ENCODE measurements around the gene RNASEH2A. TPM values are rescaled to one million over a fixed set of nuclear protein-coding genes. Genes with fewer than 3 reads are reported as not detected.

RNASEH2A gene
- total and polyA plus RNA-seq, 2 of the 13 experiments (the other 11 are each of a cell fraction or from before 2014, with no cell fraction given) = 25.1 to 35.8 TPM

DNA sequence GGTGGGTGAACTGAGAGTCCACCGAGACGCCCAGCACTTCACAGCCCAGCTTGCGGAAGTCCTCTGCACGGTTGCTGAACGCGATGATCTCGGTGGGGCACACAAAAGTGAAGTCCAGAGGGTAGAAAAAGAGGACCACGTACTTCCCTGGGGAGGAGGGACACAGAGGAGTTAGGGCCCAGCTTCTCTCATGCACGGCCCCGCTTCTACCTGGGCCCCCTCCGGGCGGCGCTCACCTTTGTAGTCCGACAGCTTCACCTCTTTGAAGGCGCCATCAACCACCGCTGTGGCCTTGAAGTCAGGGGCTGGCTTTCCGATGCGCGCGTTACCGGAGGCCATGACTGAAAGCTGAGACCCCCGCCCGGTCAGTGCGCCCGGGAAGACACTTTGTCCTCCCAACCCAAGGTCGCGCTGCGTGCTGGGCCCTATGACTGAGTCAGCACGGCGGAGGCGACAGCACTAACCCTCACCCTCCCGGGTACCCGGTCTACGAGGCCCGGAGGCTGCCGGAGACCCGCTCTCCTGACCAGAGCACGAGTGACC is 5.4 kb upstream of the RNASEH2A start (continued):
- TF ChIP-seq PITX1 (CRISPR knock-in tag; IDR thresholded peaks at IDR 0.05) (no peak), ZNF205 (CRISPR knock-in tag; IDR thresholded peaks at IDR 0.05) (0 out of 2 replicates have a peak, but pooled peaks have one; percentile 12), ZBTB7A (CRISPR knock-in tag; IDR thresholded peaks at IDR 0.05) (peak; percentile 81; the same call in 1 of the 2 replicates), ZNF431 (CRISPR knock-in tag; IDR thresholded peaks at IDR 0.05; ENCODE audit: borderline replicate concordance, low read depth) (0 out of 2 replicates have a peak, but pooled peaks have one; percentile 54), WIZ (CRISPR knock-in tag; IDR thresholded peaks at IDR 0.05) (no peak), ZMYM3 (CRISPR knock-in tag; IDR thresholded peaks at IDR 0.05) (0 out of 2 replicates have a peak, but pooled peaks have one; percentile 7), ISL2 (CRISPR knock-in tag; IDR thresholded peaks at IDR 0.05) (no peak), NCOA2 (CRISPR knock-in tag; IDR thresholded peaks at IDR 0.05) (0 out of 2 replicates have a peak, but pooled peaks have one; percentile 7), ZNF577 (CRISPR knock-in tag; IDR thresholded peaks at IDR 0.05; ENCODE audit: borderline replicate concordance, low read depth) (no peak), SOX6 (IDR thresholded peaks at IDR 0.05) (no peak), SOX6 (CRISPR knock-in tag; IDR thresholded peaks at IDR 0.05) (peak; percentile 27; the same call in 1 of the 2 replicates), SP4 (CRISPR knock-in tag; IDR thresholded peaks at IDR 0.05) (no peak), ZNF343 (CRISPR knock-in tag; IDR thresholded peaks at IDR 0.05) (no peak), LCORL (IDR thresholded peaks at IDR 0.05) (no peak), LCORL (CRISPR knock-in tag; IDR thresholded peaks at IDR 0.05) (peak; percentile 48), ZNF263 (CRISPR knock-in tag; IDR thresholded peaks at IDR 0.05) (peak; percentile 98), ZNF350 (CRISPR knock-in tag; IDR thresholded peaks at IDR 0.05; ENCODE audit: borderline replicate concordance, low read depth) (0 out of 2 replicates have a peak, but pooled peaks have one; percentile 42), MAFK (conservative IDR thresholded peaks at IDR 0.05 in 1 of 2, IDR thresholded peaks at IDR 0.05 in 1 of 2; ENCODE audit: low read length in 2 of 2) (peak; percentile 28 to 42; a peak in 2 of 4 replicates), ELF3 (CRISPR knock-in tag; IDR thresholded peaks at IDR 0.05) (no peak), PRPF4 (IDR thresholded peaks at IDR 0.05; ENCODE audit: low read depth, low read length, poor library complexity, severe bottlenecking) (no peak)
- TF ChIP-seq, protein P1, sequence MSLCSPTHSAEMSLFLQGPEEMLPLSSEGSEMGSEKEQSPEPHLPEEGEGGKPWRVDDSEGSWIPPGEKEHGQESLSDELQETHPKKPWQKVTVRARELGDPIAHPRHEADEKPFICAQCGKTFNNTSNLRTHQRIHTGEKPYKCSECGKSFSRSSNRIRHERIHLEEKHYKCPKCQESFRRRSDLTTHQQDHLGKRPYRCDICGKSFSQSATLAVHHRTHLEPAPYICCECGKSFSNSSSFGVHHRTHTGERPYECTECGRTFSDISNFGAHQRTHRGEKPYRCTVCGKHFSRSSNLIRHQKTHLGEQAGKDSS (CRISPR knock-in tag; IDR thresholded peaks at IDR 0.05; ENCODE audit: borderline replicate concordance, low read depth) = 0 out of 2 replicates have a peak, but pooled peaks have one; percentile 12
- TF ChIP-seq, protein P2, sequence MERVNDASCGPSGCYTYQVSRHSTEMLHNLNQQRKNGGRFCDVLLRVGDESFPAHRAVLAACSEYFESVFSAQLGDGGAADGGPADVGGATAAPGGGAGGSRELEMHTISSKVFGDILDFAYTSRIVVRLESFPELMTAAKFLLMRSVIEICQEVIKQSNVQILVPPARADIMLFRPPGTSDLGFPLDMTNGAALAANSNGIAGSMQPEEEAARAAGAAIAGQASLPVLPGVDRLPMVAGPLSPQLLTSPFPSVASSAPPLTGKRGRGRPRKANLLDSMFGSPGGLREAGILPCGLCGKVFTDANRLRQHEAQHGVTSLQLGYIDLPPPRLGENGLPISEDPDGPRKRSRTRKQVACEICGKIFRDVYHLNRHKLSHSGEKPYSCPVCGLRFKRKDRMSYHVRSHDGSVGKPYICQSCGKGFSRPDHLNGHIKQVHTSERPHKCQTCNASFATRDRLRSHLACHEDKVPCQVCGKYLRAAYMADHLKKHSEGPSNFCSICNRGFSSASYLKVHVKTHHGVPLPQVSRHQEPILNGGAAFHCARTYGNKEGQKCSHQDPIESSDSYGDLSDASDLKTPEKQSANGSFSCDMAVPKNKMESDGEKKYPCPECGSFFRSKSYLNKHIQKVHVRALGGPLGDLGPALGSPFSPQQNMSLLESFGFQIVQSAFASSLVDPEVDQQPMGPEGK (CRISPR knock-in tag; IDR thresholded peaks at IDR 0.05) = peak; percentile 34; the same call in 1 of the 2 replicates
- TF ChIP-seq, protein P3, sequence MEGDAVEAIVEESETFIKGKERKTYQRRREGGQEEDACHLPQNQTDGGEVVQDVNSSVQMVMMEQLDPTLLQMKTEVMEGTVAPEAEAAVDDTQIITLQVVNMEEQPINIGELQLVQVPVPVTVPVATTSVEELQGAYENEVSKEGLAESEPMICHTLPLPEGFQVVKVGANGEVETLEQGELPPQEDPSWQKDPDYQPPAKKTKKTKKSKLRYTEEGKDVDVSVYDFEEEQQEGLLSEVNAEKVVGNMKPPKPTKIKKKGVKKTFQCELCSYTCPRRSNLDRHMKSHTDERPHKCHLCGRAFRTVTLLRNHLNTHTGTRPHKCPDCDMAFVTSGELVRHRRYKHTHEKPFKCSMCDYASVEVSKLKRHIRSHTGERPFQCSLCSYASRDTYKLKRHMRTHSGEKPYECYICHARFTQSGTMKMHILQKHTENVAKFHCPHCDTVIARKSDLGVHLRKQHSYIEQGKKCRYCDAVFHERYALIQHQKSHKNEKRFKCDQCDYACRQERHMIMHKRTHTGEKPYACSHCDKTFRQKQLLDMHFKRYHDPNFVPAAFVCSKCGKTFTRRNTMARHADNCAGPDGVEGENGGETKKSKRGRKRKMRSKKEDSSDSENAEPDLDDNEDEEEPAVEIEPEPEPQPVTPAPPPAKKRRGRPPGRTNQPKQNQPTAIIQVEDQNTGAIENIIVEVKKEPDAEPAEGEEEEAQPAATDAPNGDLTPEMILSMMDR (CRISPR knock-in tag; IDR thresholded peaks at IDR 0.05) = peak; percentile 35
